GM23338 (cell line): ENCODE results near the gene UBASH3A.

Source experiments
- CREB1 ChIP-seq: fragments of 250-450 bp; sonication (Bioruptor Pico); IDR thresholded peaks from 2 replicates; pipeline ENCODE4 v1.5.0; 2020; ENCODE audit warnings: low read depth, mild to moderate bottlenecking, moderate library complexity
- EZH2 ChIP-seq: fragments of 200-600 bp; sonication (generic); IDR thresholded peaks from one replicate; pipeline ENCODE4 v1.8.0; 2017; ENCODE audit warnings: antibody characterized with exemption, mild to moderate bottlenecking, low read depth; ENCODE audit not compliant: unreplicated experiment
- EZH2phosphoT487 ChIP-seq: fragments of 200-600 bp; sonication (generic); IDR thresholded peaks from one replicate; pipeline ENCODE4 v1.8.1; 2018; ENCODE audit warnings: antibody characterized with exemption; ENCODE audit not compliant: unreplicated experiment
- JUNB ChIP-seq: IDR thresholded peaks from one replicate; pipeline ENCODE4 v1.6.1; 2016; ENCODE audit warnings: antibody characterized with exemption; ENCODE audit not compliant: unreplicated experiment
- NANOG ChIP-seq: IDR thresholded peaks from 2 replicates; pipeline ENCODE4 v1.6.1; 2016; ENCODE audit warnings: antibody characterized with exemption, borderline replicate concordance
- POLR2AphosphoS5 ChIP-seq: IDR thresholded peaks from 2 replicates; pipeline ENCODE4 v1.6.1; 2016; ENCODE audit warnings: antibody characterized with exemption, low read depth
- STAT1 ChIP-seq: IDR thresholded peaks from one replicate; pipeline ENCODE4 v1.6.1; 2016; ENCODE audit warnings: antibody characterized with exemption; ENCODE audit not compliant: unreplicated experiment
- TF ChIP-seq, protein P1 (sequence below), 2 experiments: fragments of 200-600 bp in 1 of 2; sonication (generic) in 1 of 2; conservative IDR thresholded peaks; 2 replicates each; pipeline versions ENCODE4 v1.5.1 to v1.6.1; 2016 to 2017; ENCODE audit warnings: antibody characterized with exemption in 2 of 2, low read depth in 2 of 2, mild to moderate bottlenecking in 2 of 2, moderate library complexity in 1 of 2
- TF ChIP-seq, protein P2 (sequence below): IDR thresholded peaks from one replicate; pipeline ENCODE4 v1.6.1; 2018; ENCODE audit warnings: antibody characterized with exemption; ENCODE audit not compliant: unreplicated experiment
- TF ChIP-seq, protein P3 (sequence below): IDR thresholded peaks from 2 replicates; pipeline ENCODE4 v1.6.1; 2016; ENCODE audit warnings: antibody characterized with exemption

DNA sequence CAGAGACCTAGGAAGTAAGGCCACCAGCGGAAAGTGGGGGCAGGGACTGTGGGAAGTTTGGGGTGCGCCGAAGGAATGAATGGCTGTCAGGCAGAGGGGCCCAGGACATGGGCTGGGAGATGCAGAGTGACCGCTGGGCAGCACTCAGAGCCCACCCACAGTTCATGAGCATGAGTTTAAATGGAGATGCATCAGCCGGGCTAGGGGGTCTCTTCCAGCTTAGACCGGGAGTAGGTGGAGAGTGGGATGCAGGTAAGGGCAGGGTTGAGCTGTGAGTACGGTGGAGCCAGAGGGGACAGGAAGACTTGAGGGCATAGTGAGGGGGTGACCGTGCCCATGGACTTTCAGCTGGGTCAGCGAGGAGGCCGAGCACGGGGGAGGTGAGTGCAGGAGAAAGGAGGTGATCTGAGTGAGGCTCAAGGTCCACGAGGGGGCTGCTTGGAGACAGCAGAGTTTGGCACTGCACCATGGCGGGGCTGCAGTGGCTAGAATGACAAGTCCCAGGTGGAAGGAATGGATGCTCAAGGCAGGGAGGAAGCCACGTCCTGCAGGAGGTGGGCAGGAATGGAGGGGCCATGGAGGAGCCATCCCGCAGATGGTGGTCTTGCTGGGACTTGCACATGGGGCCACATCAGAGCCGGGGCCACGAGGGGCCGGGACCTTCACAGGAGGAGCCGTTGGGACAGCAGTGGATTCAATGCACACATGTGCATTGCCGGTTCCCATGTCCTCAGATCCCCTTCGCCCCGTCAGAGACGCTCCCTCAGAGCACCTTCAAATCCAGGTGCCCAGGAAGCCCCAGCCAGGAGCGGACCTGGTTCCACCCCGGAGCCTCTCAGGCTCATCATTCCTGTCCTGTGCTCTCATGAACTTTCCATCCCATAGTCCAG, 34.9 kb downstream of the UBASH3A start:
- TF ChIP-seq, protein P1, sequence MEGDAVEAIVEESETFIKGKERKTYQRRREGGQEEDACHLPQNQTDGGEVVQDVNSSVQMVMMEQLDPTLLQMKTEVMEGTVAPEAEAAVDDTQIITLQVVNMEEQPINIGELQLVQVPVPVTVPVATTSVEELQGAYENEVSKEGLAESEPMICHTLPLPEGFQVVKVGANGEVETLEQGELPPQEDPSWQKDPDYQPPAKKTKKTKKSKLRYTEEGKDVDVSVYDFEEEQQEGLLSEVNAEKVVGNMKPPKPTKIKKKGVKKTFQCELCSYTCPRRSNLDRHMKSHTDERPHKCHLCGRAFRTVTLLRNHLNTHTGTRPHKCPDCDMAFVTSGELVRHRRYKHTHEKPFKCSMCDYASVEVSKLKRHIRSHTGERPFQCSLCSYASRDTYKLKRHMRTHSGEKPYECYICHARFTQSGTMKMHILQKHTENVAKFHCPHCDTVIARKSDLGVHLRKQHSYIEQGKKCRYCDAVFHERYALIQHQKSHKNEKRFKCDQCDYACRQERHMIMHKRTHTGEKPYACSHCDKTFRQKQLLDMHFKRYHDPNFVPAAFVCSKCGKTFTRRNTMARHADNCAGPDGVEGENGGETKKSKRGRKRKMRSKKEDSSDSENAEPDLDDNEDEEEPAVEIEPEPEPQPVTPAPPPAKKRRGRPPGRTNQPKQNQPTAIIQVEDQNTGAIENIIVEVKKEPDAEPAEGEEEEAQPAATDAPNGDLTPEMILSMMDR (conservative IDR thresholded peaks at IDR 0.05; ENCODE audit: low read depth in 2 of 2) = no peak
- TF ChIP-seq EZH2phosphoT487 (no peak), EZH2 (no peak), POLR2AphosphoS5 (no peak), JUNB (no peak), CREB1 (CRISPR knock-in tag) (no peak), NANOG (no peak), STAT1 (no peak)
- TF ChIP-seq, protein P2, sequence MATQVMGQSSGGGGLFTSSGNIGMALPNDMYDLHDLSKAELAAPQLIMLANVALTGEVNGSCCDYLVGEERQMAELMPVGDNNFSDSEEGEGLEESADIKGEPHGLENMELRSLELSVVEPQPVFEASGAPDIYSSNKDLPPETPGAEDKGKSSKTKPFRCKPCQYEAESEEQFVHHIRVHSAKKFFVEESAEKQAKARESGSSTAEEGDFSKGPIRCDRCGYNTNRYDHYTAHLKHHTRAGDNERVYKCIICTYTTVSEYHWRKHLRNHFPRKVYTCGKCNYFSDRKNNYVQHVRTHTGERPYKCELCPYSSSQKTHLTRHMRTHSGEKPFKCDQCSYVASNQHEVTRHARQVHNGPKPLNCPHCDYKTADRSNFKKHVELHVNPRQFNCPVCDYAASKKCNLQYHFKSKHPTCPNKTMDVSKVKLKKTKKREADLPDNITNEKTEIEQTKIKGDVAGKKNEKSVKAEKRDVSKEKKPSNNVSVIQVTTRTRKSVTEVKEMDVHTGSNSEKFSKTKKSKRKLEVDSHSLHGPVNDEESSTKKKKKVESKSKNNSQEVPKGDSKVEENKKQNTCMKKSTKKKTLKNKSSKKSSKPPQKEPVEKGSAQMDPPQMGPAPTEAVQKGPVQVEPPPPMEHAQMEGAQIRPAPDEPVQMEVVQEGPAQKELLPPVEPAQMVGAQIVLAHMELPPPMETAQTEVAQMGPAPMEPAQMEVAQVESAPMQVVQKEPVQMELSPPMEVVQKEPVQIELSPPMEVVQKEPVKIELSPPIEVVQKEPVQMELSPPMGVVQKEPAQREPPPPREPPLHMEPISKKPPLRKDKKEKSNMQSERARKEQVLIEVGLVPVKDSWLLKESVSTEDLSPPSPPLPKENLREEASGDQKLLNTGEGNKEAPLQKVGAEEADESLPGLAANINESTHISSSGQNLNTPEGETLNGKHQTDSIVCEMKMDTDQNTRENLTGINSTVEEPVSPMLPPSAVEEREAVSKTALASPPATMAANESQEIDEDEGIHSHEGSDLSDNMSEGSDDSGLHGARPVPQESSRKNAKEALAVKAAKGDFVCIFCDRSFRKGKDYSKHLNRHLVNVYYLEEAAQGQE = no peak
- TF ChIP-seq, protein P3, sequence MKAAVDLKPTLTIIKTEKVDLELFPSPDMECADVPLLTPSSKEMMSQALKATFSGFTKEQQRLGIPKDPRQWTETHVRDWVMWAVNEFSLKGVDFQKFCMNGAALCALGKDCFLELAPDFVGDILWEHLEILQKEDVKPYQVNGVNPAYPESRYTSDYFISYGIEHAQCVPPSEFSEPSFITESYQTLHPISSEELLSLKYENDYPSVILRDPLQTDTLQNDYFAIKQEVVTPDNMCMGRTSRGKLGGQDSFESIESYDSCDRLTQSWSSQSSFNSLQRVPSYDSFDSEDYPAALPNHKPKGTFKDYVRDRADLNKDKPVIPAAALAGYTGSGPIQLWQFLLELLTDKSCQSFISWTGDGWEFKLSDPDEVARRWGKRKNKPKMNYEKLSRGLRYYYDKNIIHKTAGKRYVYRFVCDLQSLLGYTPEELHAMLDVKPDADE = no peak
